ENCODE results near the gene CFAP251. TPM values are rescaled to one million over a fixed set of nuclear protein-coding genes. Genes with fewer than 3 reads are reported as not detected.

The CFAP251 gene, protein sequence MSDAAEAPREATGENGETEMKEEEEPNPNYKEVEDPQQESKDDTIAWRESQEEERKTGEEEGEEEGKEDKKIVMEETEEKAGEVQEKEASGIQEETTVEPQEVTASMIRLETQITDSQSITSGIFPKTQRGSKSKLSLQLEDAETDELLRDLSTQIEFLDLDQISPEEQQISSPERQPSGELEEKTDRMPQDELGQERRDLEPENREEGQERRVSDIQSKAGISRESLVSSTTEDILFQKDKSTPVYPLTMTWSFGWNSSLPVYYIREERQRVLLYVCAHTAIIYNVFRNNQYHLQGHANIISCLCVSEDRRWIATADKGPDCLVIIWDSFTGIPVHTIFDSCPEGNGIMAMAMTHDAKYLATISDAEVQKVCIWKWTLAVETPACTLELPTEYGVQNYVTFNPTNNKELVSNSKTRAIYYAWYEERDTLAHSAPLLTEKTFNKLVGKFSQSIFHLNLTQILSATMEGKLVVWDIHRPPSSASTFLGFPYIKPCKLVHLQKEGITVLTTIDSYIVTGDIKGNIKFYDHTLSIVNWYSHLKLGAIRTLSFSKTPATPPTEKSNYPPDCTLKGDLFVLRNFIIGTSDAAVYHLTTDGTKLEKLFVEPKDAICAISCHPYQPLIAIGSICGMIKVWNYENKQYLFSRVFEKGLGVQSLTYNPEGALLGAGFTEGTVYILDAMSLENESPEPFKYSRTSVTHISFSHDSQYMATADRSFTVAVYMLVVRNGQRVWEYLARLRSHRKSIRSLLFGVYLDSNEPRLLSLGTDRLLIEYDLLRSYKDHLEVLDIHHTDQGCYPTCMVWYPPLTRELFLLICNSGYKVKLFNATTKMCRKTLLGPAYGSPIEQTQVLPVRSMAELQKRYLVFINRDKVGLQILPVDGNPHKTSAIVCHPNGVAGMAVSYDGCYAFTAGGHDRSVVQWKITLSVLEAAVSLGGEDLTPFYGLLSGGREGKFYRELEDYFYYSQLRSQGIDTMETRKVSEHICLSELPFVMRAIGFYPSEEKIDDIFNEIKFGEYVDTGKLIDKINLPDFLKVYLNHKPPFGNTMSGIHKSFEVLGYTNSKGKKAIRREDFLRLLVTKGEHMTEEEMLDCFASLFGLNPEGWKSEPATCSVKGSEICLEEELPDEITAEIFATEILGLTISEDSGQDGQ
- total RNA-seq, result 3.8 and 4.2 TPM in 2 replicates

DNA sequence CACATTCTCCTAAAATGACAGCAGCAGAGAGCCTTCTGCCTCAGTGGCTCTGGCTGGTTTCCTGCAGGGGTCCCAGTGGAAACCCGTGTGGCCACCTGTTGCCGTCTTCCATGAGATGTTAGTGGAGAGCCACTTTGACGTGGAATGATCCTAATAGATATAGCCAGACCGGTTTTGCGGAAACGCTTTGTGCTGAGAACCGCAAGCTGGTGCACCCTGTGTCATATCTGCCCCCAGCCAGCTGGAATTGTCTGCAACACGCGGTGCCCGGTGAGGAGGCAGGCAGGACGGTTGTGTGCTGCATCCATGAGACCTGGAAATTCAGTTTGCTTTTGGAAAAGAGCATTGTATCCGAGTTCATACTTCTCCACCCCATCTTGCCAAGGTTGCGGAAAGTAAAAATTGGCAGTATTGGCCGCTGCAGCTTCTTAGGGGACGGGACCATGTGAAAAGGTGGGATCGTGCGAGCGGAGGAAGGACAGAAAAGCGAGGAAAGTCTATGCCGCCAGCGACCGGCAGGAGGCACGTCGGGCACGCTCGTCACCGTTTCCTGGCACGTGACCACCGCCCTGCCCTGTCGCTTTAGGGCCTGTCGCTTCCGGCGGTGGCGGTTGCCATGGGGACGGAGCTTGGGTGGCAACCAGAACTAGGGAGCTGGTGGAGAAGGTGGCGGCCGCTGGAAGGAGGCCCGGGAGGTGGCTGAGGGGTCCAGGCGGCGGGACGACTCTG is at the start of gene CFAP251:
Gene CFAP251, plus strand, starts transcription at position 643 of the 729 bp plus-strand sequence. CDS start 2,714 bp downstream, outside the sequence.

GRCh38 chr12:121888478-121889273 is 29.7 kb upstream of the CFAP251 start, which contains the start of gene PSMD9:
Gene PSMD9 (plus strand): TSS chr12:121888790. CDS start chr12:121888857, 67 bp downstream.

DNA sequence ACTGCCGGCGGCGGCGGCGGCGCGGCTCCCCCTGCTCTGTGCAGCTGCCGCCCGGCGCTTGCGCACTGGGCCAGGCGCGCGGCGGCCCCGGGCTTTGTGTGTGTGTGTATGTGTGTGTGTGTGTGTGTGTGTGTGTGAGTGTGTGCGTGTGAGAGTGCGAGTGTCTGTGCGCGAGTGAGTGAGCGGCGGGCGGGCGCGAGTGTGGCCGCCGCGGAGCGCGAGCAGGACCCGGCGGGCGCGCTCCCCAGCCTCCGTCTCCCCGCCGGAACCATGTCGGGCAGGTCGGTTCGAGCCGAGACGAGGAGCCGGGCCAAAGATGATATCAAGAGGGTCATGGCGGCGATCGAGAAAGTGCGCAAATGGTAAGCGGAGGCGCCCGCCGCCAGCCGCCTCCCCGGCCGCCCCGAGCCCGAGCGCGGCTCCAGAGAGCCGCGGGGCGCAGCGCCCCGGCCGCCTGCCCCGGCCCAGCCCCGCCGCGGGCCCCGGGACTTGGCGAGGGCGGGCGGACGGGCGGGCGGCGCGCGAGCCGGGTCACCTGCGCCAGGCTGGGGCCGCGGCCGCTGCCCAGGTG is 103.5 kb downstream of the CFAP251 start, which contains the start of gene BCL7A:
Gene BCL7A, plus strand, starts transcription at position 63 of the 571 bp plus-strand sequence. Its CDS starts 208 bp downstream, at position 271.

Other genes with a start within 250 kb of the CFAP251 start
- gene MORN3, start 248.9 kb upstream of the CFAP251 start, total RNA-seq, result 0.56 and 0.58 TPM in 2 replicates
- gene TMEM120B, start 205.8 kb upstream of the CFAP251 start, total RNA-seq, result 10.7 and 12.8 TPM in 2 replicates
- gene RHOF, start 124.9 kb upstream of the CFAP251 start, total RNA-seq, result 3.1 and 3.6 TPM in 2 replicates
- 1.1 and 1.7 TPM in 2 replicates for gene SETD1B, start 114.6 kb upstream of the CFAP251 start, total RNA-seq
- 0.28 TPM in 1 of 2 replicates, not detected in the other for gene HPD, start 59.7 kb upstream of the CFAP251 start, total RNA-seq
- gene PSMD9, start 29.8 kb upstream of the CFAP251 start, total RNA-seq, result 33.8 and 84.5 TPM in 2 replicates
- gene BCL7A, start 103.3 kb downstream of the CFAP251 start, total RNA-seq, result 6.3 and 7.0 TPM in 2 replicates
- 11.9 and 16.3 TPM in 2 replicates for gene MLXIP, start 160.2 kb downstream of the CFAP251 start, total RNA-seq

All from regular cardiac myocyte (primary cell).